Measurements from ENCODE around the gene TSC2. TPM values are rescaled to one million over a fixed set of nuclear protein-coding genes. Genes with fewer than 3 reads are reported as not detected.

Gene TSC2
- total and polyA plus RNA-seq, 9 of the 15 experiments (the other 6 are each of a cell fraction or from before 2014, with no cell fraction given), result 1.3 to 68.1 (median 16.6) TPM

DNA sequence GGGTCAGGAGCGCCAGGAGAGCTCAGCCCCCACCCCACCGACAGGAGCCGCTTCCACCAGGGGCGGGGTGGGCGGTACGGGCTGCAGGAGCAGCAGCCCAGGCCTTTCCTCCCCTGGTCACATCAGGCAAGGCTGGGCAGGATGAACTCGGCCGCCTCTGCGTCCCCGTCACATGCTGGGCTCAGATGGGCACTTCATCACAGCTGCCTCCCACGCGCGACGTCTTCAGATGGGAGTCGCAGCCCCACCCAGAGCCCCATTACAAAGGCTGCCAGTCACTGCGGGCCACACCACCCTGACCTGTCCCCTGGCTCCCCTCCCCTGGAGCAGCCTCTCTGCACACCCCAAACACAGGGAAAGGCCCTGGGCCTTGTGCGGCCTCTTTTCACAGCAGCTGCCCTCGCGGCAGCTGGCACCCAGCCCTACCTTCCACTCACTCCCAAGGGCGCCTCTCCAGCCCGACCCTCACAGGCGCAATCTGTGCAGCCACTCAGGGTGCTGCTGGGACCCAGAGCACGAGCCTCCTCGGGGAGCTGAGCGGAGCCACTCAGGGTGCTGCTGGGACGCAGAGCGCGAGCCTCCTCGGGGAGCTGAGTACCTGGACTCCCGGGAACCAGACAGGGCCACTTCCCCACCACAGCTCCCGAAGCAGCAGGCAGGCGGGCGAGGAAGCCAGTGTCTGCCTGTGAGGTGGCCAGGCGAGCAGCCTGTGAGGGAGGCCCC, 42.8 kb upstream of the TSC2 start:
- peaks cover 46% of the 10 kb centered on the region for H4K20me1 ChIP-seq (replicated peaks; ENCODE audit: control insufficient read depth, insufficient read depth, low read length)
- no peak overlapping the region for H2AFZ ChIP-seq (ENCODE audit: low read depth, low read length)
- POLR2A ChIA-PET, result interaction anchor here (0.5 to 3.0 kb wide), 10 partner anchors 9 to 511 kb away, joined by 3 to 12 read pairs (median 4); partner anchors contain the start of genes ECI1 and TRAF7
- peak overlapping the region in 1 of 2 experiments; percentile 80; a peak in 2 of 4 replicates for H3K9ac ChIP-seq (ENCODE audit: insufficient read depth in 1 of 2, low read depth in 2 of 2, low read length in 2 of 2)
- H3K9me3 ChIP-seq (replicated peaks; ENCODE audit: control insufficient read depth, insufficient read depth, low read depth, low read length), result no peaks in the 10 kb centered on the region
- intact Hi-C loops (cut with micrococcal nuclease) (no loop called here), in situ Hi-C loops (cut with MboI) (no loop called here)
- no peaks in the 10 kb centered on the region for H3K27me3 ChIP-seq (ENCODE audit: control insufficient read depth in 2 of 2, insufficient read depth in 2 of 2, low read length in 2 of 2)
- 83% methylated on average over 17 of the region's 34 CpGs for WGBS (ENCODE audit: insufficient coverage, low coverage, missing lambda C conversion rate)
- no peak for DNase-seq (ENCODE audit: extremely low read depth in 1 of 4, low spot score in 3 of 4)
- no peak overlapping the region for H3K4me3 ChIP-seq
- H3K4me2 ChIP-seq (ENCODE audit: insufficient read depth, low read length), result no peak overlapping the region
- no peak overlapping the region for H3K27ac ChIP-seq (ENCODE audit: extremely low read depth, low read depth, low read length)
- TF ChIP-seq RBFOX2 (IDR thresholded peaks at IDR 0.05; ENCODE audit: low read depth, low read length), result peak; percentile 56
- TF ChIP-seq FOXM1 (IDR thresholded peaks at IDR 0.05; ENCODE audit: low read depth), result no peak
- TF ChIP-seq FOXM1 (CRISPR knock-in tag; IDR thresholded peaks at IDR 0.05; ENCODE audit: low read depth), result no peak
- TF ChIP-seq MXI1 (IDR thresholded peaks at IDR 0.05; ENCODE audit: low read depth, low read length), result no peak
- TF ChIP-seq CREB1 (IDR thresholded peaks at IDR 0.05), result no peak
- no peak for TF ChIP-seq CREB1 (CRISPR knock-in tag; IDR thresholded peaks at IDR 0.05)
- TF ChIP-seq POLR2G (IDR thresholded peaks at IDR 0.05; ENCODE audit: low read depth, low read length), result peak; percentile 69
- peak; percentile 9; the same call in 1 of the 2 replicates for TF ChIP-seq RBM14 (IDR thresholded peaks at IDR 0.05; ENCODE audit: borderline replicate concordance, insufficient read depth, low read depth, low read length)
- no peak for TF ChIP-seq CBX1 (IDR thresholded peaks at IDR 0.05; ENCODE audit: low read depth)
- TF ChIP-seq, protein P1, sequence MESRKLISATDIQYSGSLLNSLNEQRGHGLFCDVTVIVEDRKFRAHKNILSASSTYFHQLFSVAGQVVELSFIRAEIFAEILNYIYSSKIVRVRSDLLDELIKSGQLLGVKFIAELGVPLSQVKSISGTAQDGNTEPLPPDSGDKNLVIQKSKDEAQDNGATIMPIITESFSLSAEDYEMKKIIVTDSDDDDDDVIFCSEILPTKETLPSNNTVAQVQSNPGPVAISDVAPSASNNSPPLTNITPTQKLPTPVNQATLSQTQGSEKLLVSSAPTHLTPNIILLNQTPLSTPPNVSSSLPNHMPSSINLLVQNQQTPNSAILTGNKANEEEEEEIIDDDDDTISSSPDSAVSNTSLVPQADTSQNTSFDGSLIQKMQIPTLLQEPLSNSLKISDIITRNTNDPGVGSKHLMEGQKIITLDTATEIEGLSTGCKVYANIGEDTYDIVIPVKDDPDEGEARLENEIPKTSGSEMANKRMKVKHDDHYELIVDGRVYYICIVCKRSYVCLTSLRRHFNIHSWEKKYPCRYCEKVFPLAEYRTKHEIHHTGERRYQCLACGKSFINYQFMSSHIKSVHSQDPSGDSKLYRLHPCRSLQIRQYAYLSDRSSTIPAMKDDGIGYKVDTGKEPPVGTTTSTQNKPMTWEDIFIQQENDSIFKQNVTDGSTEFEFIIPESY (CRISPR knock-in tag; IDR thresholded peaks at IDR 0.05), result peak; percentile 67
- TF ChIP-seq ZNF699 (CRISPR knock-in tag; IDR thresholded peaks at IDR 0.05; ENCODE audit: insufficient replicate concordance), result no peak
- TF ChIP-seq PHF20 (IDR thresholded peaks at IDR 0.05; ENCODE audit: partially characterized antibody), result no peak
- no peak for TF ChIP-seq RFX7 (CRISPR knock-in tag; IDR thresholded peaks at IDR 0.05)
- TF ChIP-seq, protein P2, sequence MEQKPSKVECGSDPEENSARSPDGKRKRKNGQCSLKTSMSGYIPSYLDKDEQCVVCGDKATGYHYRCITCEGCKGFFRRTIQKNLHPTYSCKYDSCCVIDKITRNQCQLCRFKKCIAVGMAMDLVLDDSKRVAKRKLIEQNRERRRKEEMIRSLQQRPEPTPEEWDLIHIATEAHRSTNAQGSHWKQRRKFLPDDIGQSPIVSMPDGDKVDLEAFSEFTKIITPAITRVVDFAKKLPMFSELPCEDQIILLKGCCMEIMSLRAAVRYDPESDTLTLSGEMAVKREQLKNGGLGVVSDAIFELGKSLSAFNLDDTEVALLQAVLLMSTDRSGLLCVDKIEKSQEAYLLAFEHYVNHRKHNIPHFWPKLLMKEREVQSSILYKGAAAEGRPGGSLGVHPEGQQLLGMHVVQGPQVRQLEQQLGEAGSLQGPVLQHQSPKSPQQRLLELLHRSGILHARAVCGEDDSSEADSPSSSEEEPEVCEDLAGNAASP (IDR thresholded peaks at IDR 0.05), result no peak
- peaks cover 19% of the 10 kb centered on the region for H3K9me1 ChIP-seq (ENCODE audit: control insufficient read depth, insufficient read depth, low read length)
- no peak for FAIRE-seq
- H3K4me1 ChIP-seq (replicated peaks in 1 of 2; ENCODE audit: control insufficient read depth in 2 of 2, insufficient read depth in 2 of 2, low read length in 2 of 2), result peaks cover 20 to 94% of the 10 kb centered on the region in 2 experiments
- ATAC-seq, result no peak
- H3K79me2 ChIP-seq (ENCODE audit: control insufficient read depth, insufficient read depth, low read length), result peaks cover 73% of the 10 kb centered on the region
- H3K36me3 ChIP-seq (ENCODE audit: control insufficient read depth, insufficient read depth, low read length), result peaks cover 79% of the 10 kb centered on the region; the same call in 2 of the 3 replicates
- CTCF ChIA-PET (ENCODE audit: low intra/inter-chr PET ratio), result interaction anchor here (0.8 kb wide), 1 partner anchor 149 kb away, joined by 4 read pairs; no protein-coding TSS in a partner anchor
- BruUV-seq (replicated peaks), result no TSS peak

Measured in K562 (cell line).